ENCODE results near the gene EVI5L.
A peak's percentile ranks its signal among the peaks of the same experiment; 100 is the strongest.

EVI5L gene

GRCh38 chr19:7872306-7873204, 42.5 kb downstream of the EVI5L start:
- no peak for DNase-seq (ENCODE audit: low read depth)
- TF ChIP-seq CTCF (conservative IDR thresholded peaks at IDR 0.05; ENCODE audit: low read depth, low read length), result no peak

GRCh38 chr19:7873304-7874075, 43.5 kb downstream of the EVI5L start:
- no peak for DNase-seq (ENCODE audit: low read depth)
- no peak for TF ChIP-seq CTCF (conservative IDR thresholded peaks at IDR 0.05; ENCODE audit: low read depth, low read length)
- no peak overlapping the region for H3K4me3 ChIP-seq (ENCODE audit: low read depth, low read length)

More at GRCh38 chr19:7872306-7873204, 42.5 kb downstream of the EVI5L start:
- no peak overlapping the region for H3K4me3 ChIP-seq (ENCODE audit: low read depth, low read length)

- no peak for TF ChIP-seq CTCF (conservative IDR thresholded peaks at IDR 0.05; ENCODE audit: low read depth, low read length)
- H3K4me3 ChIP-seq (ENCODE audit: low read depth, low read length), result peak within 1 kb of the TSS; percentile 31
- DNase-seq (ENCODE audit: low read depth), result peak; percentile 29
Observed at GRCh38 chr19:7874076-7874896, 44.3 kb downstream of the EVI5L start, which contains the start of gene PRR36. Gene PRR36 (minus strand): TSS chr19:7874390. CDS start chr19:7873689, 701 bp downstream.

- no peak for TF ChIP-seq CTCF (conservative IDR thresholded peaks at IDR 0.05; ENCODE audit: low read depth, low read length)
- H3K4me3 ChIP-seq (ENCODE audit: low read depth, low read length), result no peak overlapping the region
- DNase-seq (ENCODE audit: low read depth), result no peak
Observed at GRCh38 chr19:7874897-7875273, 44.9 kb downstream of the EVI5L start.

GRCh38 chr19:7877249-7877836, 47.3 kb downstream of the EVI5L start:
- no peak for TF ChIP-seq CTCF (conservative IDR thresholded peaks at IDR 0.05; ENCODE audit: low read depth, low read length)
- H3K4me3 ChIP-seq (ENCODE audit: low read depth, low read length), result no peak overlapping the region
- no peak for DNase-seq (ENCODE audit: low read depth)

GRCh38 chr19:7879111-7879807, 49.2 kb downstream of the EVI5L start:
- DNase-seq (ENCODE audit: low read depth), result no peak
- no peak for TF ChIP-seq CTCF (conservative IDR thresholded peaks at IDR 0.05; ENCODE audit: low read depth, low read length)

More at GRCh38 chr19:7879111-7879807, 49.2 kb downstream of the EVI5L start:
- no peak overlapping the region for H3K4me3 ChIP-seq (ENCODE audit: low read depth, low read length)
